Measurements from ENCODE around the gene TRIM14.
"Not testable (repeated sequence)": the region's sequence is repeated elsewhere in the genome, so short reads cannot be mapped to it uniquely, and the experiment has no call there.

The TRIM14 gene

DNA sequence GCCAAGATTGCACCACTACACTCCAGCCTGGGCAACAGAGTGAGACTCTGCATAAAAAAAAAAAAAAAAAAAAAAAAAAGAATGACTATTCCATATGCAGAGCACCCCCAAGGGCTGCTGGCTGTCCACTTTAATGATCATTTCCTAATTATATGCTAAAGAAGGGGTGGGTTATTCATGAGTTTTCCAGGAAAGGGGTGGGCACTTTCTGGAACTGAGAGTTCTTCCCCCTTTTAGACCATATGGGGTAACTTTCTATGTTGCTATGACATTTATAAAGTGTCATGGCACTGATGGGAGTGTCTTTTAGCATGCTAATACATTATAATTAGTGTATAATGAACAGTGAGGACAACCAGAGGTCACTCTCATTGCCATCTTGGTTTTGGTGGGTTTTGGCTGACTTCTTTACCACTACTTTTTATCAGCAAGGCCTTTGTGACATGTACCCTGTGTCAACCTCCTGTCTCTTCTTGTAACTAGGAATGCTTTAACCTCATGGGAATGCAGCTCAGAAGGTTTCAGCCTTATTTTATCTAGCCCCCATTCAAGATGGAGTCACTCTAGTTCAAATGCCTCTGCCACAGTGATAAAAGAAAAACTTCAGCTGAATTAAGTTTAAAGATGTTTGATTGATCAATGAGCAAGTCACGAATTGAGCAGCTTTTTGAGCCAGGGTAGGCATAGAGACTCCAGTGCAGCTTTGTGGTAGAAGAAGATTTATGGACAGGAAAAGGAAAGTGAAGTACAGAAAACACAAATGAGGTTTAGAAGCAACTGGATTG lies 69.5 kb downstream of the TRIM14 start:
- DNase-seq (ENCODE audit: low read depth in 2 of 2) = no peak

DNA sequence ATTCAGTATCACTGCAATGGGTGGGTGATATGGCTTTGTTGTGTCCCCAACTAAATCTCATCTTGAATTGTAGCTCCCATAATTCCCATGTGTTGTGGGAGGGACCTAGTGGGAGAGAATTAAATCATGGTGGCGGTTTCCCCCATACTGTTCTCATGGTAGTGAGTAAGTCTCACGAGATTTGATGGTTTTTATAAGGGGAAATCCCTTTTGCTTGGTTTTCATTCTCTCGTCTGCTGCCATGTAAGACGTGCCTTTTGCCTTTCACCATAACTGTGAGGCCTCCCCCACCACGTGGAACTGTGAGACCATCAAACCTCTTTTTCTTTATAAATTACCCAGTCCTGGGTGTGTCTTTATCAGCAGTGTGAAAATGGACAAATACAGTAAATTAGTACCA lies 72.0 kb downstream of the TRIM14 start:
- no peak for DNase-seq (ENCODE audit: low read depth in 2 of 2)

DNA sequence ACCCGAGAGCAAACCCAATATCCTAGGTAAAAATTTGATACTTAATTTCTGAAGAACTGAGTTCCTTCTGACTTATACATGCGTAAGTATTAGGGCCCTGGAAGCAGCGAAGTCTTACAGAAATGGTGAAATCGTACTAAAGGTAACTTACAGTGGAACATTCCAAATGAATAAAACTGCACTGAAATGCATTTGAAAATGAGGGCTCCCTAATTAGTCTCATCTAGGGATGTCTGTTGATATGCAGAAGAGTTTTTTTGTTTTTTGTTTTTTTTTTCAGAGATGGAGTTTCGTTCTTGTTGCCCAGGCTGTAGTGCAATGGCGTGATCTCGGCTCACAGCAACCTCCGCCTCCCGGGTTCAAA lies 72.9 kb downstream of the TRIM14 start:
- DNase-seq (ENCODE audit: low read depth in 2 of 2) = no peak

DNA sequence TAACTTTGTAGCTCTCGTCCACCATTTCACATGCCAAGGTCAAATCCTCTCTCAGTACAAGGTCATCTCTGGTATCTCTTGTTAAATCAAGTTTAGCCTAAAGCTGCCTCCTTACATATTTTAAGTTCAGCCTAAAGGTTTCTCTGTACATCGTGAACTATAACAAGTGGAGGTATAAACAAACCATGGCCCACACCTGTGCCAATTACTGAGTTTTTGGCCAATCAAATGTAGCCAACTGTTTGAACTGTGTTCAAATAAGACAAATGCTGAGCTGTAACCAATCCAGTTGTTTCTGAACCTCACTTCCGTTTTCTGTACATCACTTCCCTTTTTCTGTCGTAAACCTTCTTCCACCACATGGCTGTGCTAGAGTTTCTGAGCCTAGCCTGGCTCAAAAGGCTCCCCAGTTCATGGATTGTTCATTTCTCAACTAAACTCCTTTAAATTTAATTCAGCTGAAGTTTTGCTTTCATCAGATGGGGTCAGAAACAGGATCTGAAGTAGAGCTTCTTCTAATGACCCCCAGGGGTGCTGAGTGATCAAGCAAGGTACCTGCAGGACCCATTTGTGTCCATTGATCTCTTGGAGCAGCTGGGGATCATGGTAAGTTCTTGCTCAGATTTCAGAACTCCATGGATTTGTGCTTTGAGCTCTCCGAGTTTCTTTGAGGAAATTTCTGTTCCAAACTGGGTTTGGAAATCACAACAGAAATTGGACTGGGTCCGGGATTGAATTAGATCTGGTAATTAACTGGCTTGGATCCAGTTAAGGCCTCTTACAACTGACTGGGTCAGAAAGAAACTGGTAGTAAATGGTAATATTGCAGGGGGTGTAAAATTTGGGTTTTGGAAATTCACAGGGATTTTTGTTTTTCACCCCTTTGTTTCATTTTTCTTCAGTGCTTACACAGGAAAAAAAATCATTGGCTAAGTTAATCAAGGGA lies 73.5 kb downstream of the TRIM14 start:
- no peak for DNase-seq (ENCODE audit: low read depth in 2 of 2)

DNA sequence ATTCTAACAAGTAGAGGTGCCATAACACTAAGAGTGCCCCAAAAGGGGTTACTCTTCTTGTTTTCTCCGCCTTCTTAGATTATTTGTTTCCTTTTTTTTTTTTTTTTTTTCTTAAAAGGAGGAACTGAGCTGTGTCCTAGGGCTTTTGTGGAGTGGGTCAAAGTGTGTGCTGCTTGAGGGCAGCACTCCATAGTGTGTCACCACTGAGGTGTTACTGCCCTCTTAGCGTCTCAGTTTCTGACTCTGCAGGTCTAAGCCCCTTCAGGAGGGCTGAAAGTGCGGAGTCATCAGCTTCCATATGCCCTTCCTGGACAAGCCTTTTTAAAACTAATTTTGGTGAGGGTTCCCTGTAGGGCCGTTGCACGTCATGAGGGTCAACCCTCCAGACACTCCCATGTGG lies 75.1 kb downstream of the TRIM14 start:
- no peak for DNase-seq (ENCODE audit: low read depth in 2 of 2)

DNA sequence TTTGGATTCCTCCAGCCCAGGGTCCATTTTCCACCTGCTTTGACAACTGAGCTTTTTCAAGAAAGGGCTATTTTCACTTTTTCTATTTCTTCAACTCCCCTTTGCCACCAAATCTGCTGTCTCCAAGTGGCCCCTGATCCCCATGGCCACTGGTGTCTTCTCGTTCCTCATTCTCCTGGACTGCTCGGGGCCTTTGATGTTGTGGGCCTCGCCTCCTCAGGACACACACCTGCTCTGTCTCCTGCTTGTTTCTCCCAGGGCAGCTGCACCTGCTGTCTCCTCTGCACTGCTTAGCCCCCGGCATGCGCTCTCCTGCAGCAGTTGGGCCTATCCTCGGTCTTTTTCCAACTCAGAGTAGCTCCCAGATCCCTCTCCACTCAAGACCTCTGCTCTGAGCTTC lies 78.8 kb downstream of the TRIM14 start:
- no peak for DNase-seq (ENCODE audit: low read depth in 2 of 2)

DNA sequence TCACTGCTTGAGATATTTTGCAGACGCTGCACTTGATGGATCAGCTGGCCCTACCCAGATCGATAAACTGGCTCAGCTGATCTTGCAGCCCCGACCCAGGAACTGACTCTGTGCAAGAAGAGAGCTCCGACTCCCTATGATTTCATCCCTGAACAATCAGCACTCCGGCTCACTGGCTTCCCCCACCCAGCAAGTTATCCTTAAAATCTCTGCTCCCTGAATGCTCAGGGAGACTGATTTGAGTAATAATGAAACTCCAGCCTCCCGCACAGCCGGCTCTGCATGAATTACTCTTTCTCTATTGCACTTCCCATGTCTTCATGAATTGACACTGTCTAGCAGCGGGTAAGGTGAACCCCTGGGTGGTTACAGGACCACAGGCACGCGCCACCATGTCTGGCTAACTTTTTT lies 79.4 kb downstream of the TRIM14 start:
- no peak for DNase-seq (ENCODE audit: low read depth in 2 of 2)

DNA sequence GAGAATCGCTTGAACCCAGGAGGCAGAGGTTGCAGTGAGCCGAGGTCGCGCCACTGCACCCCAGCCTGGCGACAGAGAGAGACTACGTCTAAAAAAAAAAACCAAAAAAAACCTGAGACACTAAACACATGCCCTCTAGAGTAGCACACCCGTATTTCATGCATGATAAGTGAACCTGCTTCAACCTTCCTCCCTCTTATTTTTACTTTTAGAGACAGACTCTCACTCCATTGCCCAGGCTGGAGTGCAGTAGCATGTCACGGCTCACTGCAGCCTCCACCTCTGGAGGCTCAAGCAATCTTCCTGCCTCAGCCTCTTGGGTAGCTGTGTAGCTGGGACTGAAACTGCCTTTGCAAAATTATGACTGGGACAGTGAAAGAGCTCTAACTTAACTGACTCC lies 80.1 kb downstream of the TRIM14 start:
- DNase-seq (ENCODE audit: low read depth in 2 of 2) = no peak

DNA sequence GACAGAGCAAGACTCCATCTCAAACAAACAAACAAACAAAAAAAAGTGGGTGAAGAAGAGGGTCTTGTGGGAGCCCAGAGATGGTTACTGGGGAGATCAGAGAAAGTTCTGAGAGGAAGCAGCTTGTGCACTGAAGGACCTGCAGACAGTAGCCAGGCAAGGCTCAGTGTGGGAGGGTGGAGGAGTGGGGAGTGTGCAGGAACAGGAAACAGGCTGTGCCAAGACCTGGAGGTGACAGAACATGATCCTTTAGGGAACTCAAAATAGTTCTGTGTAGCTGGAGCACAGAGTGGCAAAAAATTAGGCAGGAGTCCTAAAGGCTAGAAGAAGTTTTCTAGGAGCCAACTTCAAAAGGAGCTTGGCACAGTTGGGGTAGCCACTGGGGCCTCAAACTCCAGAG lies 81.7 kb downstream of the TRIM14 start:
- no peak for DNase-seq (ENCODE audit: low read depth in 2 of 2)

DNA sequence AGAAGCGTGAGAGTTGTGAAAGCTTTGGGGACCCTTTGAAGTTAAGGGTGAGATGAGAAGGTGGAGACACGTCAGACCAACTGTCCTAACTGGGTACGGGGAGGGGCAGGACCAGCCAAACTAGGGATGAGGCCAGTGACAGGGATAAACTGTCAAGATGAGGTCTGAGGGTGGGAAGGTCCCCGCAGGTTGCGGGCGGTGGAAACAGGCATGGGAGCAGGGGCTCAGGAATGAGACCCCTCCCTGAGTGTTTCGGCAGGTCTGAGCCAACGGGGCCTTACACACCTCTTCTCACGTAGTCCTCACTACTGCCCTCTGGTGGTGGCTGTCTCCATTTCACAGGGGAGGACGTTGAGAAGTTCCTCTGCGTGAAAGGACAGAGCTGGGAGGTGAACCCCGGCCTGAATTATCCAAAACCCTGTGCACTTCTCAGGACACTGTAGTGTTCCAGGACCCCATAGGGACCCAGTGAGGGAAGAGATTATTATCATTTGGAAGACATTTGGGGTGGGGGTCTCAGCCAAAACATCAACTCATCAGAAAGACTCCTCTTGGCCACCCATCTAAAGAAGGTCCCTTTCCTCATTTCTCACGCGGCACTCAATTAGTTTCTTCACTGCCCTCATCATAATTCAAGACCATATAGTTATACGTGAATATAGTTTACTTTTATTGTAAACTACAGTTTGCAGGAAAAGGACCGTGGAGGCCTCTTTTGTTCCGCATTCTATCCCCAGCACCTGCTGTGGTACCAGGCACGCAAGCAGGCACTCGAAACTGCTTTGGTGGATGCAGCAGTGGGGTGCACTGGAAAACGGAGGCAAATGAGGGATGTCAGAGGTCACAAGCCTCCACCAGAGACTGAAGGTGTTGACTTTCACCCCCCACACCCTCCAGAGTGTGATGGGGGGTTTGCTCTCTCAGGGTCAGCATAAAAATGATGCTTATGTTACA lies 84.2 kb downstream of the TRIM14 start:
- DNase-seq (ENCODE audit: low read depth in 2 of 2) = peak; percentile 32

DNA sequence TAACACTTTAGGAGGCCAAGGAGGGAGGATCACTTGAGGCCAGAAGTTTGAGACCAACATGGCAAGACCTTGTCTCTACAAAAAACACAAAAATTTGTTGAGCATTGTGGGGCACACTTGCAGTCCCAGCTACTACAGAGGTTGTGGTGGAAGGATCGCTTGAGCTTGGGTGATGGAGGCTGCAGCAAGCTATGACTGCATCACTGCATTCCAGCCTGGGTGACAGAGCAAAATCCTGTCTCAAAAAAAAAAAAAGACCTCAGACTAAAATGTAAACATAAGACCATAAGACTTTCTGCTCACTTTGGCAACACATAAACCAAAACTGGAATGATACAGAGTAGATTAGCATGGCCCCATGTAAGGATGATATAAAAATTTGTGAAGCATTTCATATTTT lies 87.1 kb downstream of the TRIM14 start:
- DNase-seq (ENCODE audit: low read depth in 2 of 2) = peak in 1 of 2 experiments; percentile 12

DNA sequence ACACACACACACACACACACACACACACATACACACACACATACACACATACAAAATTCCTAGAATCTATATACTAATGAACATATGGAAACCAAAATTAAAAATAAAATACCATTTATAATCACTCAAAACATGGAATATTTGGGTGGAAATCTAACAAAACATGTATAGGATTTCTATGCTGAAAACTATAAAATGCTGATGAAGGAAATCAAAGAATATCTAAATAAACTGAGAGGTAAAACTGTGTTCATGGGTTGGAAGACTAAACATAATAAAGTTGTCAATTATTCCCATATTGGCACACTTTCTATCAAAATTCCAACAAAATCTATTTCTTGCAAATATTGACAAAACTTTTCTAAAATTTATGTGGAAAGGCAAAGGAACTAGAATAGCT lies 87.9 kb downstream of the TRIM14 start:
- no peak for DNase-seq (ENCODE audit: low read depth in 2 of 2)

DNA sequence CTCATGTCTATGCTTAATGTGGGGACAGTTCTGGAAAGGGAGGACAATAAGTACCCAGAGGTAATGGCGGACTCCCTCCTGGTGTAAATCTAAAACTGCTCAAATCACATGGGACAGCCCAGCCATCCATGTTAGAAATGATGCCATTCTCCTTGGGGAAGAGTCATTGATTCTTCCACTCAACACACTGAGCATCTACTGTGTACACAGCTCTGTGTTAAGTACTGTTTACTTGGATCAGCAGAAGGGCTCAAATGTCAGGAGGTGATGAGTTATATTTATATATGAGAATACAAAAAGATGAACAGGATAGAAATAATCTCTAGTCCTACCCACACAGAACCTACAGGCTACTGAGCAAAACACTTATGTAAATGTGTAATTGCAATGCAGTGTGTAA lies 94.3 kb downstream of the TRIM14 start:
- DNase-seq (ENCODE audit: low read depth in 2 of 2) = no peak

DNA sequence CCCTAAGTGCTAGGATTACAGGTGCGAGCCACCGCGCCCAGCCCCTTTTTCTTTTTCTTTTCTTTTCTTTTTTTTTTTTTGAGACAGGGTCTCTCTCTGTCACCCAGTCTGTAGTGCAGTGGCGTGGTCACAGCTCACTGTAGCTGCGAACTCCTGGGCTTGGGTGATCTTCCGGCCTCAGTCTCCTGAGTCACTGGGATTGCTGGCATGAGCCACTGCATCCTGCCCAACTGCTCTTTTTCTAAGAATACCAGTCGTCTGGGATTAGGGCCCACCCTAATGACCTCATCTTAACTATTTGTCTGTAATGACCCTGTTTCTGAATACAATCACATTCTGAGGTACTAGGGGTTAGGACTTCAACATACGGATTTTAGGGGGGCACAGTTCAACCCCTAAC lies 96.6 kb downstream of the TRIM14 start:
- no peak for DNase-seq (ENCODE audit: low read depth in 2 of 2)

DNA sequence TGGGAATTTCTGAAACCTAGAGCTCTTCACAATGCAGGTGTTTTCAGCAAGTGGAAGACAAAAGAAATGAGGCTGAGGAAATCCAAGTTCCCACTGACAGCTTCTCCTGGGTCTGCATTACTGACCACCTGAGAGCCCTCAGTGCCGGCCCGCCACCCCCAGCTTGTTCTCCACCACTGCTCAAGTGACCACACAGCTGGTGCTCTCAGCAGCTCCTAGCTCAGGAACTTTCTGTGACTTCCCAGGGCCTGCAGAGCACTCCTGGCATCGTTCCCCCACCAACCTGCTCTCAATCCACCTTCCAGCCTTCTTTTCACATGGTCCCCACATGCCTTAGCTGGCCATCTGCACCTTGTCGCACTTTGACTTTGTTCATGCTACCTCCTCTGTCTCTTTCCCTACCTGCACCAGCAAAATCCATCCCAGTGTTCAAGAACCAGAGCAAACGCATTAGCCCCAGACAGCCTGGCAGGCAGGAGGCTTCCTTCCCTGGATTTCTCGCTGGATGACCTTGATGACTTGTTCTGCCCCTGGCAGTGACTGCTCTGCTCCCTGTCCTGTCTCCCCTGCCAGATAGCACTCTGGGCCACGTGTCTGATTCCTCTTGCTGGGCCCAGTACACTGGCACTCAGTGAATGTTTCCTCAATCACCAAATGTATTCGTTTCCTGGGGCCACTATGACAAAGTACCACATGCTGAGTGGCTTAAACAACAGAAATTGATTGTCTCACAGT lies 97.5 kb downstream of the TRIM14 start:
- DNase-seq (ENCODE audit: low read depth in 2 of 2) = no peak

DNA sequence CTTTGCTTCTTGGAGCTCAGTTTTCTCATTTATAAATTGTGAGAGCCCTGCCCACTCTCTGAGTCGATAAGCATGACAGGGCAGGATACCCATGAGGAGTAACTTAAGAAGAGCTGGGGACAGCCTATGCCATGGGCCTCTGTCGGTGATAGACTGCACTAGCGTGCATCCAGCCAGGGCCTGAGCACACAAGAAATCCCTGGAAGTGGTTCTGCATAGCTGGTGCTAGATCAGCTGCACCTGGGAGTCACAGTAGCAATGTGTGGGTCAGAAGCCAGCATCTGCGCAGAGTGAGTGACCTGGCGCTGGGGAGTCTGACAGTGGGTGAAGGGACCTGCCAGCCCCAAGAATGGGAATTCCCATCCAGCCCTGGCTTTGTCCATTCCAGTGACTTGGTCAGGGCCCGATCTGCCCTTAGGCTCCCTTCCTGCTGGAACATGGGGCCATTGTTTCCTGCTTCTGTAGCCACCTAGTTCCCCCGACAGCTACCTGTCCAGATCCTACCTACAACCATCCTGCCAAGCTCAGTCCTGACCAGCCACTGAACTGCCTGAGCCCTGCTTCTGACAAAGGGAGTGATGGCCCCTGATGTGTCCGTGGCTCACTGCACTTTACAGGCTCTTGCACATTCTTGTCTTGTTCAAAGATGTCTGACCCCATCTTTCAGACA lies 98.4 kb downstream of the TRIM14 start:
- no peak for DNase-seq (ENCODE audit: low read depth in 2 of 2)

DNA sequence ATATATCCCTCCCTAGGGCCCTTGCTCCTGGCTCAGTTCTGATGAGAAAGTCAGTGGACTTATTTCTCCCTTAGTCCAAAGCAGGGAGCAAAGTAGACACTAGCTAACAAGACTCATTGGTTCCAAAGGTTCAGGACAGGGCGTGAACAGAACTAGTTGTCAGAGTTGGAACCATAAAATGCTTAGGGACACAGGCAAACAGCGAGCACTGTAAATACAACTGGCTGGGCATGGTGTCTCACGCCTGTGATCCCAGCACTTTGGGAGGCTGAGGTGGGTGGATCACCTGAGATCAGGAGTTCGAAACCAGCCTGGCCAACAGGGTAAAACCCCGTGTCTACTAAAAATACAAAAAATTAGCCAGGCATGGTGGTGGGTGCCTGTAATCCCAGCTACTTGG lies 99.2 kb downstream of the TRIM14 start:
- DNase-seq (ENCODE audit: low read depth in 2 of 2) = not testable (repeated sequence)

All from fibroblast of skin of left quadriceps (primary cell).